AG04449 (cell line): ENCODE results near the gene OSBPL3.

ENCODE experiments used
- CTCF ChIA-PET: fragments of 350-600 bp; formaldehyde crosslinking; extraction: SDS; loops from one replicate; lab custom pipeline; 2021; ENCODE audit warnings: antibody characterized with exemption; lab: Yijun Ruan, JAX
- POLR2A ChIA-PET: fragments of 400-600, 350-600 bp; formaldehyde crosslinking; extraction: SDS; loops from one replicate; lab custom pipeline; 2020; ENCODE audit warnings: antibody characterized with exemption, inconsistent platforms; lab: Yijun Ruan, JAX
- DNase-seq: peaks from one replicate; pipeline ENCODE4 v3.0.0-alpha.2; 2010; ENCODE audit warnings: low read depth, low spot score
- H3K4me3 ChIP-seq: 2 replicates; pipeline ENCODE4 v1.5.1; 2011; ENCODE audit warnings: low read depth, mild to moderate bottlenecking, control low read depth, low read length
- TF ChIP-seq, protein P1 (sequence below): IDR thresholded peaks from one replicate; pipeline ENCODE4 v1.5.1; 2011; ENCODE audit warnings: mild to moderate bottlenecking, moderate library complexity, low read length, control low read depth, inconsistent platforms; ENCODE audit not compliant: insufficient read depth; ENCODE audit errors: missing control alignments

Gene OSBPL3

GRCh38 chr7:24857623-24858022 lies 122.4 kb downstream of the OSBPL3 start:
- POLR2A ChIA-PET = no interaction called here
- TF ChIP-seq, protein P1, sequence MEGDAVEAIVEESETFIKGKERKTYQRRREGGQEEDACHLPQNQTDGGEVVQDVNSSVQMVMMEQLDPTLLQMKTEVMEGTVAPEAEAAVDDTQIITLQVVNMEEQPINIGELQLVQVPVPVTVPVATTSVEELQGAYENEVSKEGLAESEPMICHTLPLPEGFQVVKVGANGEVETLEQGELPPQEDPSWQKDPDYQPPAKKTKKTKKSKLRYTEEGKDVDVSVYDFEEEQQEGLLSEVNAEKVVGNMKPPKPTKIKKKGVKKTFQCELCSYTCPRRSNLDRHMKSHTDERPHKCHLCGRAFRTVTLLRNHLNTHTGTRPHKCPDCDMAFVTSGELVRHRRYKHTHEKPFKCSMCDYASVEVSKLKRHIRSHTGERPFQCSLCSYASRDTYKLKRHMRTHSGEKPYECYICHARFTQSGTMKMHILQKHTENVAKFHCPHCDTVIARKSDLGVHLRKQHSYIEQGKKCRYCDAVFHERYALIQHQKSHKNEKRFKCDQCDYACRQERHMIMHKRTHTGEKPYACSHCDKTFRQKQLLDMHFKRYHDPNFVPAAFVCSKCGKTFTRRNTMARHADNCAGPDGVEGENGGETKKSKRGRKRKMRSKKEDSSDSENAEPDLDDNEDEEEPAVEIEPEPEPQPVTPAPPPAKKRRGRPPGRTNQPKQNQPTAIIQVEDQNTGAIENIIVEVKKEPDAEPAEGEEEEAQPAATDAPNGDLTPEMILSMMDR = no peak
- DNase-seq = no peak
- CTCF ChIA-PET = interaction anchor here (0.6 to 2.0 kb wide), 6 partner anchors 37 to 241 kb away, joined by 3 to 4 read pairs (median 3); no protein-coding TSS in a partner anchor
- no peak overlapping the region for H3K4me3 ChIP-seq

DNA sequence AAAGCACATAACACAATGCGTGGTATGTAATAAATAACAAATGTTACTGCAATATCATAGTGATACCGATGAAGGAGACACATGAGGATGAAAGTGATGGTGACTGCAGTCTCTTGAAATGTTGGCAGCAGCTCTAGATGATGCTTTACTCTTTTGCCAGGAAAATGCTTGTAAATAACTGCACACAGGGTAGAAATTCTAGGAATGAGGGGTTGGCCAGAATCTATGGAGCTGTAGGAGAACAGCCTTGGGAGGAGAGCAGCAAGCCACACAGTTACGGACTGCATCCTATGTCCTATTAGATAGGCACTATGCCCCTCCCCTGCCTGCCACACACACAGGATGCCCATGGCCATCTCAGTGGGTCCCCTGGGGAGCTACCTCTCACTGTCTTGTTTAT lies 125.1 kb downstream of the OSBPL3 start:
- ChIA-PET POLR2A (no interaction called here), CTCF (interaction anchor here (0.7 to 5.1 kb wide), 4 partner anchors 35 to 244 kb away, joined by 3 to 24 read pairs (median 4); no protein-coding TSS in a partner anchor)
- peak; percentile 29 for DNase-seq
- no peak overlapping the region for H3K4me3 ChIP-seq
- TF ChIP-seq, protein P1 = no peak

- DNase-seq = no peak
- CTCF ChIA-PET = interaction anchor here (1.3 to 5.1 kb wide), 3 partner anchors 31 to 246 kb away, joined by 4 to 24 read pairs (median 7); no protein-coding TSS in a partner anchor
- POLR2A ChIA-PET = no interaction called here
Measured at GRCh38 chr7:24851786-24852185, 128.2 kb downstream of the OSBPL3 start.

DNA sequence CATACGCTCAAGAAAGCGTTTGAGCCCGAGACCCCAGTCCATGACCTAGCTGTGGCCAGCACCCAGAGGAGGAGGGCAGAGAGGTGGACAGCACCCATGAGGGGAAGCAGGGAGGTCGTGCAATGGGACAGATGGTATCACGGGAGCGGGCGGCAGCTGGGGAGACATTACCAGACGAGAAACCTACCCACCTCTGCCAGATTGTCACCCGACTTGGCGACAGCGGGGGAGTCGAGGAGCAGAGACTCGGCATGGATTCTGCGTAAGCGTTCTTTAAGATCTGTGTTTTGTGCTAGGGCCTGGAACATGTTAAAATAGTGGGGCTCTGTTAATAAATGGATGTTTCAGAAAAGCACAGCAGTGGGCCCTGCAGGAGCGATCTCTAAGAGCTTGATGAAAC lies 131.1 kb downstream of the OSBPL3 start:
- DNase-seq = no peak
- CTCF ChIA-PET = interaction anchor here (0.6 kb wide), 1 partner anchor 1846 kb away, joined by 3 read pairs; no protein-coding TSS in a partner anchor
- TF ChIP-seq, protein P1 = no peak
- POLR2A ChIA-PET = no interaction called here
- no peak overlapping the region for H3K4me3 ChIP-seq

More at GRCh38 chr7:24851786-24852185, 128.2 kb downstream of the OSBPL3 start:
- TF ChIP-seq, protein P1 = no peak
- no peak overlapping the region for H3K4me3 ChIP-seq

DNA sequence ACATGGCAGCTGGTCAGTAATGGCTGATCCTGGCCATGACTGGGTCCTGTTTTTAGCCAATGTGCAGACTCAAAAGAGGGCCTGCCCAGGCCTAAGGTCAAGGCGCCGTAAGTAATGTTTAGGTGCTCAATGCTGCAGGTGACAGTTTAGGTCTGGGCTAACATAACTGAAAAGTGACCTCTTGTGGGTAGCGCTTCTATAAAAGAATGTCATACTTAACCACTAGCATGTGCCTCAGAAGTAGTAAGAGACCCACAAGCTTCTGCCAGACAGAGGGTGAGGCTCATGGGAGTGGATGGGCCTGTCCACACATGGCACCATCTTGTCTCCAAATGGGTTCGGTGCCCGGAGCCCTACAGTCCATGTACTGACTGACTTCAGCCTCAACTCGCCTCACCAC lies 132.2 kb downstream of the OSBPL3 start:
- CTCF ChIA-PET = no interaction called here
- H3K4me3 ChIP-seq = no peak overlapping the region
- POLR2A ChIA-PET = no interaction called here
- TF ChIP-seq, protein P1 = no peak
- no peak for DNase-seq

DNA sequence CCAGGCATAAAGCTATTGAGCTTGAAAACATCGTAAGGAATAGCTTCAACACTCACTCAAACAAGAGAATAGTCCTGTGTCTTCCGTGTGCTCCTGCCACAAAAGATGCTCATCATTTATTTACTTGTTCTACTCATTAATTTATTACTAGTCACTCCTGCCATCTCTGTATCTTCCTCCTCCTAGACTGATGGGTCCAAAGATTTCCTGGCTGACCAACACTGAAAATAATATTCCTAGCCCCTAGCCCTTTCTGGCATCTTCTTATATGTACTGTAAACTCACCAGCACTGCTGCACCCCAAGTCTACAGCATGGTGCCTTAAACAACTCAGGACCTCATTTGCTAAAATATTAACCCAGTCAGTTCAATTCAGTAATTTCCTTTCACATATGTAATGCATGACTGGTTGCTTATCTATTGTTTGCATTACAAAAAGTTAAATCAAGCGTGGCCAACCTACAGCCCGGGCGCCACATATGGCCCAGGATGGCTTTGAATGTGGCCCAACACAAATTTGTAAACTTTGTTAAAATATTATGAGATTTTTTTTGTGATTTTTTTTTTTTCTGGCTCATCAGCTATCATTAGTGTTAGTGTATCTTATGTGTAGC lies 136.1 kb downstream of the OSBPL3 start:
- ChIA-PET CTCF (interaction anchor here (1.2 to 2.1 kb wide), 2 partner anchors 17 to 23 kb away, joined by 3 to 7 read pairs; no protein-coding TSS in a partner anchor), POLR2A (no interaction called here)
- no peak for DNase-seq
- H3K4me3 ChIP-seq = no peak overlapping the region
- TF ChIP-seq, protein P1 = no peak
